Jurkat, Clone E6-1 (cell line): Measurements from ENCODE around the gene RASL10A.

Source experiments
- DNase-seq: peaks from one replicate; pipeline ENCODE4 v3.0.0-alpha.2; 2011; ENCODE audit warnings: low read depth, low spot score
- H3K4me3 ChIP-seq: 2 replicates; pipeline ENCODE4 v1.5.1; 2011; ENCODE audit warnings: mild to moderate bottlenecking, low read length, control low read depth, moderate library complexity

The RASL10A gene

DNA sequence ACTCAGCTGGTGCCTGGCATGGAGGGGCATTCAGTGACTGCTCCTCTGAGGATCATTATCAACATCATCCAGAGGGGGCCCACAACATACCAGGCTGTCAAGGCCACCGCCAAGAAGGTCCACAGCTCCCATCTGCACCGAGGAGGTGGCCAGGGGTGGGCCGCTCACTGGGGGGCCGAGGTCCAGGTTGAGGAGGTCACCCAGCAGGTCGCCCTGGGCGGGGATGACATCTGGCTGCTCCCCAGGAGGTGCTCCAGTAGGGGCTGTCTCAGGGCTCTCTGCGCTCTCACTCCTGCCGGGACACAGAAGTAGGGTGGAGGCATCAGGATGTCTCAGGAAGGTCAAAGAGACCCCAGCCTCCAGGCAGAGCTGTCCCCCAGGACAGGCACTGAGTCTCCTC, 25.1 kb upstream of the RASL10A start:
- DNase-seq = no peak
- no peak overlapping the region for H3K4me3 ChIP-seq

DNA sequence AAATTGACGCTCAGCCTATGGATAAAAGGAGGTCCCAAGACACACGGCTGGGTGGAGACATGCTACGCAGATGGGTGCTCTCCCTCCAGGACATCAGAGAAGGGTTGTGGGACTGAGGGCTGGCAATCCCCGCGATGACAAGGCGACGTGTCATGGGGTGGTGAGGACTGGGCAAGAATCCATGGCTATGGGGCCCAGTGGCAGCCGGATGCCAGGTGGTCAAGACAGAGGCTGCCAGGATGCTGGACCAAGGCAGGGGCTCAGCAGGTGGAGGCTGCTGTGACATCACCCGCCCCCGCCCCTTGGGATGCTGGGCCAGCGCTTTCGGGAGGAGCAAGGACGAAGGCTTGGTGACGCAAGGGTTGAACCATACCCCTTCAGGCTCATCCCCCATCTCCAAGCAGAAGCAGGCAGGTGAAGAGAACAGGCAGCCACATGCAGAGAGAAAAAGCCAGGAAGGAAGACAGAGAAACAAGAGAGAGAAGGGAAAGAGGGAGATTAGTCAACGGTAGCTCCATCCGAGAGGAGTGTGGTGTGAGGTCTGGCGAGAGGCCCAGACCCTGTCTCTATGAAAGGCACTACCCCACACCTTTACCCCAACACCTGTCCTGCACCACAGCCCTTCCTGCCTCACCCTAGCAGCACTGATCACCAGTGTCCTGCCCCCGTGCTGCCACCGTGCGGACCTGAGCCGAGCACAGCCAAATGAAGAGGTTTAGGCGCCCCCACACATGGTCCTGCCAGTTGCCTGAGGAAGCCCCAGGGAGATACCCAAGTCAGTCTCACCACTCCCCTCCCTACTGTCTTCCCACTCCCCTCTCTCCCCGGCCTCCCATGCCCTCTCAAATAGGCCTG, 24.1 kb upstream of the RASL10A start:
- no peak overlapping the region for H3K4me3 ChIP-seq
- no peak for DNase-seq

DNA sequence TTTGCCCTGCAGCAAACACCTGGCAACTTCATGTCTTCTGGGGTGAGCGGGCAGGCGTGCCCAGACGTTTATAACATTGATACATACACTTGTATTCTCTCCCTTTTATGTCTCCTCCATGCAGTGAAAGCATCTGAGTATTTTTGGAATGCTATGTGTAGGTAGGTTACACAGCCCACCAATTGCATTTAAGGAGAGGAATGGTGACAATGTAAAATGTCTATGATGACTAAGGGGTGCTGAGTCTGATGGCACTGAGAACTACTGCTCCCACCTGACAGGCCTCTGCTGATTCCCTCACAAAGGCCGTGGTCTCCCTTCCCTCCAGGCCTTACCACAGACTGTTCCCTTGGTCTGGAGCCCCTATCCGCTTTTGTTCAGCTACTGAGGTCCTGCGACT, 22.9 kb upstream of the RASL10A start:
- DNase-seq = no peak
- H3K4me3 ChIP-seq = no peak overlapping the region

DNA sequence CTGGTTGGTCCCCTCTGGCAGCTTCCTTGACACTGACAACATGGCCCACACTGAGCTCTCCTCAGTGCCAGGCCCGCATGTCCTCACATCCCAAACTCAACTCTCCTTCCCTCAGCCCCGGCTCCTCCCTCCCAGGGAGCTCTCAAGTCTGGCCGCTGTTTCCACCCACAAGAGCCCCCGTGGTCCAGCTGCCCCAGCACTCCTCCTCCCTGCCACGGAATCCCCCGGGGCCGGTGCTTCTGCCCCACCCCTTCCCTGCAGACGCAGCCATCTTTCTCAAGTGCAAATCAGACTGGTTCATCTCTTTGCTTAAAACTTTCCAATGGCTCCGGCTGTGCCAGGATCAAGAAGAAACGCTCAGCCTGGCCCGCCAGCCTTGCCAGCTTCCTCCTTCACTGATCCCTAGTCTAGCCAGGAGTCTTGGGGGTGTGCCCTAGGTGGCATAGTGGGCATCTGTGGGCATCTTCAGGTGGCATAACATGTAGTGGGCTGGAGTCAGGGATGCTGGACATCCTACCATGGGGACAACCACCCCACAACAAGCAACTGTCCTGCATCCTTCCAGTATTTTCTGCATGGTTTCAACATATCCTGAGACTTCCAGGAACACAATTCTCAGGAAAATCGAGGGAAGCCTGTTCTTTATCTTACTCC, 22.3 kb upstream of the RASL10A start:
- DNase-seq = no peak
- H3K4me3 ChIP-seq = no peak overlapping the region

DNA sequence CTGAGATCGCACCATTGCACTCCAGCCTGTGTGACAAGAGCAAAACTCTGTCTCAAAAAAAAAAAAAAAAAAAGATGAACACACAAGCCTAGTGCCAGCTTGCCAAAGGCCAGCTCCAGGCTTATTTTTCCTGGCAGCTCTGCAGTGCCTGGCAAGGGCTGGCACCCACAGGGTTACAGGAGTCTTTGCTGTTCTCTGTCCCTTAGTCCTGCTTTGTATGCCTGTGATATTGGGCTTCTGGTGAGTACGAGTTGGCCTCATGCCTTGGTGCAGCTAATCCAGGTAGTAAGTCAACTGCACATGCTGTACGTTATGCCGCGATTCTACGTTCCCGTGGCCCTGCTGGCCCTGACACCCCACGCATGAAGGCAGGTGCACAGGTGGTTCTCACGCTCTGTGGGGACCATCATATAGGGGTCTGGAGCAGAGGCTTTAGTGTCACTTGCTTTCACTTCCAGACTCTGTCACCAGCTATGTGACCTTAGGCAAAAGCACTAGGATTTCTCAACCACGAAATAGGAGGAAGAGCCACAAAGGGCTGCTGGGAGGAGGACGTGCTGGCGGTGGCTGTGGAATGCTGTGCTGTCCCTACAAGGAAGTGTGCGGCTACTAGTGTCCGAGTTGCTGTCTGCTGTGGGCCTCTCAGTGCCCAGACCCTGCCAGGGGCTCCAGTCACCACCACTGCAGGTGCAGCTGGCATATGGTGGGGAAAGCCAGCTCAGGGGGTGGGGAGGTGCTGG, 21.4 kb upstream of the RASL10A start:
- H3K4me3 ChIP-seq = no peak overlapping the region
- no peak for DNase-seq

DNA sequence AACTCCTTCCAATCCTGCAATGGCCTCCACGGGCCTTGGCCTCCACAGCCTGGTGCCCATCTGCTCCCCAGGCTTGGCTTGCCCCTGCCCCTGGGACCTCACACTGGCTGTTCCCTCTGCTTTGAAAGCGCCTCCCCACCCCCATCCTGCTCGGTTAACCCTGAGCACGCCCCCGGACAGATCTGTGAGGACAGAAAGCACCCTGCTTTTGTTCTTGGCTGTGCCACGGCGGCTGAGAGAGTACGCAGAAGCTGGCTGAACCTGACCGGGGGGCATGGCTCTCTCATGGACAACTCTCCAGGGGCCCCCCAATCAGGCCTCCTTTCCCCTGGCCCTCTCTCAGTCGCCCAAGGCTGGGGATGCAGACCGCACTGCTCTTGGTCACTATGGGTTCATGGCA, 20.2 kb upstream of the RASL10A start:
- no peak for DNase-seq
- H3K4me3 ChIP-seq = no peak overlapping the region

DNA sequence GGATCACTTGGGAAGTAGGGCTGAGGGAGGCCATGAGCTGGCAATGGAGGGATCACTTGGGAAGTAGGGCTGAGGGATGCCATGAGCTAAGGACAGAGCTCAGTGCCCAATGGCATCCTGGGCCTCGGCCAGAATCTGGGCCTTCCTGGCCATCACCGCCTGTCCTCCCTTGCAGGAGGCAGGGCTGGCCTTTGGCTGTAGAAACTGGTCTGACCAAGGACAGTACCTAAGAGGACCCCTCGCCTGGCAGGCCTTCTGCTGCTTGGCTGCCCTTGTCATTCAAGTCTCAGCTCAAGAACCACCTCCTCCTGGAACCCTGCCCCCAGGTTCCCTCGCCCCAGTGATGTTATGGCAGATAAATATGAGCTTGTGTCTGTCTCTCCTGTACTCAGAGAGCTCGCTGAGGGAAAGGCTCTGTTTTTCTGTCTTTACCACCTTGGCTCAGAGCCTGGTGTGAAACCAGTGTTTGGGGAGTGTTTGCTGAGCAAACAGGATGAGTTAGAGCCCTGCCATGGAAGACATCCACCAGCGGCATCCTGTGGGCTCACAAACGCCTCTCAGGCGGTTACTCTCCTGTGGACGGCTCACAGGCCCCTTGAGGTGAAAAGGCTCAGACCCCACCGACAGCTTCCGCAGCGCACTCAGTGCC, 19.3 kb upstream of the RASL10A start:
- DNase-seq = no peak
- H3K4me3 ChIP-seq = no peak overlapping the region

DNA sequence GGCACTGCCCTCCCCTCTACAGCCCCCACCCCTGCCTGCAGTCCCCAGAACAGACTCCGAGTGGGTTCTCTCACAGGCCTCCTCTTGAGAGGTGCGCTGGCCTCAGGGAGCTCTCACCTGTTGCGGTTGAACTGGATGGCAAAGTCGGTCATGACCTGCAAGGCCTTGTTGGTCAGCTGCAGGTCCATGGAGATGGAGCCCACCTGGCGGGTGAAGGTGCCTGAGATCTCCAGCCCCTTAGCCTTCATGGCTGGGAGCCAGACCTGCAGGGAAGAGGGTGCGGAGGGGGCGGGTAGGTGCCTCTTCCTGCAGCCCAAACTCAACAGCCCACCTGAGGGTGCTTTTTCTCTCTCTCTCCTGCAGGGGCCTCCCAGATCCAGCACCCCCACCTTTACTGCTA, 18.7 kb upstream of the RASL10A start:
- H3K4me3 ChIP-seq = no peak overlapping the region
- DNase-seq = no peak

DNA sequence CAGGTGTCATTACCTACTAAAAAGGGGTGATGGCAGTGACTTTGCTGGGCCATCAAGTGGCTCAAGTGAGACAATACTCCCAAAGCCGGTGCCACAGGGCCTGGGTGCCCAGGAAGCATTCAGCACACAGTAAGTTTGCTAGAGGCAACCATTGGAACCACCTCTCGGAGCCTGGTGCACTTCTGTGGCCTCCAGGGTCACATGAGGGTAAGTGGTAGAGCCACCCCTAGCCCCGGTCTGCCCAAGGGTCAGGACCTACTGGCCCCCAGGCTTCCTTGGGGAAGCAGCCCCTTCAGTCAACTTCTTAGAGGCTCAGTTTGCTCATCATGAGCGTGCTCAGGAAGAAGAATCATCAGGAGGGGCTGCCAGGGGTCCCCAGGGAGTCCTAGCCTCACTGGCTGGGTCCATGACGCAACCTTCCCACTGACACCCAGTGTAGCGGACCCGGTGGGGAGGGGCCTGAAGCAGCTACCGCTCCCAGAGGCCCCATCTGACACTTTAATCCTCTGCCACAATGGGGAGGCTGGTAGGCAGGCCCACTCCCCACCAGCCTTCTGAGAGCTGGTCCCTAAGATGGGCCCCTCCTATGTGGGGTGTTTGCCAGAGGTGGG, 17.5 kb upstream of the RASL10A start:
- H3K4me3 ChIP-seq = no peak overlapping the region
- no peak for DNase-seq

DNA sequence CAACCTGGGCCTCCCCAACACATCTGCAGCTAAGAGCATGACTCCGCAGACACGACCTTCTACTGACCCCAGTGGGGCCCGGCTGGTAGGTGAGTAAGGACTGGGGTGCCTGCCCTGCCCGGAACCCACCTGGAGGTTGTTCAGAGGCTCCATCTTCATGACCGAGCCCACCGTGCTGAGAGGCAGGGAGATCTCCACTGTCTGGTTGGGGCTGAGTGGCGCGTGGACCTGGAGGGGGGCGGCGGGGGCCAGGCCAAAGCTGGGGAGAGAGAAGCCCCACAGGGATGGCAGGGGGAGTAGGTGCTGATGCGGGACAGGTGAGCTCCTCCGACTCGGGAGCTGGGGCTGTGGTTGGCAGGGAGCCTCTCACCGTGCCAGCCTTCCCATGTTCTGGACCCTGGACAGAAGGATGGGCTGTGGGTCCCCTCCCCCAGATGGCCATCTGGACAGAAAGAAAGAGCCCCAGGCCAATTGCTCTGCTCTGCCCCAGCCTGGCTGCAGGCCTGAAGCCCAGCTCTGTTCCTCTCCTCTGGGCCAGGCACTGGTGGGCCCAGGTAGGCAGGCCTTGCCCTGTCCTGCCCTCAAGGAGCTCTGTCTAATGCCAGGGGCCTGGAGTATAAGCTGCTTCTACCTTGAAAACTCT, 16.3 kb upstream of the RASL10A start:
- no peak for DNase-seq
- H3K4me3 ChIP-seq = no peak overlapping the region

DNA sequence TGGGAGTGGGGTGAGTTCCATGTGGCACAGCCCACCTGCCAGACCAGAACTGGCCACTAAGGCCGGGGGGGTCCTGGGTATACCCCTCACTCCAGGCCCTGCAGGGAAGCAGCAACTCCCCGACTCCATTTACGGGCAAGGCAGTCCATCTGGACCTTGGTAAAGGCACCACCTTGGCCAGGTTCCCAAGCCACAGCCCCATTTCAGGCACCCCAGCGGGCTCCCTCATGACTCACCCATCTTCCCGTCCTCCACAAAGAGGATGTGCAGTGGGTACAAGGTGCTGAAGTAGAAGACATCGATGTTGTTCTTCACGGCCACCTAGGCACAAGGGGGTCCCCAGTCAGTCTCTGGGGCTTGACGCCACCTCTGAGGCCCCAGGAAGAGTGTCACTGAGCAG, 15.7 kb upstream of the RASL10A start:
- no peak overlapping the region for H3K4me3 ChIP-seq
- DNase-seq = no peak

DNA sequence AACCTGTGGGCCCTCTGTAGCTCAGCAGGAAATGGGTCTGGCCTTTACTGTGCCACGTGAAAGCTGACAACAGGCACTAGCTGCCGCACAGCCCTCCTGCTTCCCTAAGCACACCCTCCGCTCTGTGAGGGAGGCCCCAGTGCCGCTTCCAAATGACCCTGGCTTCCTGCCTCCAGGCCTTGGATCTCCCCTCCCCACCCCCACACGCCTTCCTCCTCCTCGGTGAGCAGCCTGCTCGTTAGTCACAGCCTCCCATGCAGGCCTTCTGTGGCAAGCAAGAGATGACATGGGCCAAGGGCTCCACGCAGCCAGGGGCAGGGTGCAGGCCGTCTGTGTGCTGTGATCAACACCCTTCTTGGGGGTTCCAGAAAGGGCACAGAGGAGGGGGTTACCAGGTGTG, 15.3 kb upstream of the RASL10A start:
- H3K4me3 ChIP-seq = no peak overlapping the region
- no peak for DNase-seq

DNA sequence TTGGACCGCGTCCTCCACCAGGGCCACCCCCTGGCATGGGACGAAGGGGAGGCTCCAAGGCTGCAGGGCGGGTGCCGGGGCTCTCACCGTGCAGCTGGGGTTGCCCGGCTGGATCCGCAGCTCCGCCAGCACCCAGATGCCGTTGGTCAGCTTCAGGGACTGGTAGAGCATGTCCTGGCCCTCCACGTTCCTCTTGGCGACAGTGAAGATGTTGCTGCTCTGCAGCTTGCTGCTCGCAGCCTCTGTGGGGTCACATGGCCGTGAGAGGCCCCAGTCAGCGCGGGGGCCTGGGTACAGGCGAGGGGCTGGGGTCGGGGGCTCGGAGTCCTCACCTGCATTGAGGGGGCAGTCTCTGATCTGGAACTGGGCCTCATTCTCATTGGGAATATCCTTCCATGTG, 14.8 kb upstream of the RASL10A start:
- no peak for DNase-seq
- no peak overlapping the region for H3K4me3 ChIP-seq

DNA sequence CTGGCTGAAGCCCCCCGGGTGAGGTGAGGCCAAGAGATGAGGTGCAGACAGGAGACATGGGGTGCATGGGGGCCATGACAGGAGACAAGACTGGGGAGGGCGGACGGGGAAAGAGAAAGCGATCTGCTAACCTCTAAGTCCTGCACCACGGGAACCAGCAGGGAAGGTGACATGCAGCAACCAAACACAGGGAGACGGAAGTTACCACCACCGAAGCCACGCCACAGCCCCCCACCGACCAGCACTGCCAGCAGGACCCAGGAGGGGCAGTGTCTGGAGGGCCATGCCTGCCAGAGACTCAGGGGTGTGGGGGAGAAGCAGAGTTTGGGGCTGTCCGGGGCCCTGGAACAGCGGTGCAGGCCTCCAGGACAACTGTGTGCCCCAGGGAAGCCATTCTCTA, 14.1 kb upstream of the RASL10A start:
- H3K4me3 ChIP-seq = no peak overlapping the region
- no peak for DNase-seq

DNA sequence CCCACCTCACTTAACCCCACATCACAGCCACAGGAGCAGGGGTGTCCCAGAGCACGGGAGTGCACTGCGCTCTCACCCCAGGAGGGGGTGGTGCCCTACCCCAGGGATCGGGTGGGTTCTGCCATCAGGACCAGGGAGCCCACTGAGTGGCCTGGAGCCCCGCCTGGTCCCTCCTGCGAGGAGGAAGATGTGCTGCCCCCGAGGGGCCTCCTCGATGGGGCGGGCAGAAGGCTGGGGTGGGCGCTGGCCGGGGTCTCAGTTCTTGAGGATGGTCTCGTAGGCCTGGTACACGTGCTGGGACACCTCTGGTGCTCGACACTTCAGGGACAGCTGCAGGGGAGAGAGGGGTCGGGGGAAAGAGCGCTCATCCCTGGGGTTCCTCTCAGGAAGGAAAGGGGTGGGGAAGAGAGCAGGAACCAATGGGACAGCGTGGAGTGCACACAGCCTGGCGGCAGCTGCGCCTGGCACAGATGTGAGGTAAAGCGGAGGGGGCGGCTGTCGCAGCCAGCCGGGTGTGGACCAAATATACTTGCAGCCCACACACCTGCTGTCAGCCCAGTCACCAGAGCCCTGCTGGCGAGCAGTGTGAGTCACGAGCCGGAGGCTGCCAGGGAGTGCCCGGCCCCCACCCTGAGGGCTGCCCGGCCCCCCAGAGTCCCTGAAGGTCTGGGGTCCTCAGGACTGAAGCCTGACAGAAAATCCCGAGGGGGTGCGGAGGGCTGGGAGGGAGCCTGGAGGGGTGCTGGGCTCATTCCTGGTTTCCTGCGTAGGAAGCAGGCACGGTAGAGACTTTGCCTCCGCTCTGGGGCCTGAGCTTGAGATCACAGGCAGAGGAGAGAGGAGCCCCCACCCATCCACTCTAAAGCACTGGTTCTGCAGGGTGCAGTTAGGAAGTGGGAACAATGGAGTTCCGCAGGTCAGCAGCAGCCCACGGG, 13.3 kb upstream of the RASL10A start:
- DNase-seq = no peak

DNA sequence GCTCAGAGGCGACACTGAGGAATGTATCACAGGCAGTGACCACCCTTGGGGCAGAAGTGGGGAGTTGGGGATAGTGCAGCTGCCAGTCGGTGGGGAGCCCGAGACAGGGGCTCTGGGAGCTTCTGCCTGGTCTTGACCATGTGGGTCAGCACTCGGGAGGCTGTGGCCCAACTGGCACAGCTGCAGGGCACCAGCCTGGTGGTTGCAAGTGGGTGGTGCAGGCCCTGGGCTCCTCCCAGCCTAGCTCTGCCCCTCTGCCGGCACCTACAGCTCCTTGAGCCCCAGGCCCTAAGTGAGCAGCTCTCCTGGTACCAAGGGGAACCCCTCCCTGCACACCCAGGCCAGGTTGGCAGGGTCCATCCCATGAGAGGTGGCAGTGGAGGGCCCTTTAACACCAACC, 12.6 kb upstream of the RASL10A start:
- no peak for DNase-seq
- H3K4me3 ChIP-seq = no peak overlapping the region

More for the DNA sequence above, 13.3 kb upstream of the RASL10A start:
- H3K4me3 ChIP-seq = no peak overlapping the region

DNA sequence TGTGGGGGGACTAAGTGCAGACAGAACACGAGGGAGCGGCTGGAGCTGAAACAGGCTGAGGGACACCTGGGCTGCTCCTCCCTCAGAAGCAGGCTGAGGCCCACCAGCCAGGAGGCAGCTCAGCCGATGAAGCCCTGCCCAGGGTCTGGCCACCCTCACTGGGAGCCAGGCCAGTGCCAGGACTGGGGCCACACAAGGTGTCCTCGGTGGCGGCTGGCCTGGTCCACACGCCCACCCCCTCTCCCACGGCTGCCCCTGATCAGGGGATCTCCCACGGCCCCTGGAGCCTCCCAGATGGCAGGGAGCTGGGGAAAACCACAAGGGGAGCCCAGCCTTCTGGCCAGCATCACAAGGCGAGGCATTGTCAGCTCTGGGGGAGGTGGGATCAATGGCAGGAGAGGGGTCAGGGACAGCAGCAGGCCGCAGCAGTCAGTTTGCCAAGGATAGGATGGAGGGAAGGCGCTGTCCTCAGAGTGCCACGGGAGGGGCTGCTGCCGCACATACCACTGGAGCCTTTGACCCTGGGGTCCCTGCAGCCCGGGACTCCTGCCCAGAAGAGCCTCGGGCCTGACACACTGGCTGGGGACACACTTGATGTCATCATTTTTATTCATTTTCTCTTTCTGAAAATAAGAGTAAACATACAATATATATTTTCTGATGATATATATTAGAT, 11.7 kb upstream of the RASL10A start:
- no peak overlapping the region for H3K4me3 ChIP-seq

More for the DNA sequence above, 11.7 kb upstream of the RASL10A start:
- no peak for DNase-seq
